Esophagus muscularis mucosa (tissue), 3 donors: ENCODE results near the gene RCAN1.
A peak's percentile ranks its signal among the peaks of the same experiment; 100 is the strongest.

Experiments
- EP300 ChIP-seq: sonication (generic); formaldehyde crosslinking; IDR thresholded peaks from one replicate; pipeline ENCODE4 v1.6.1; 2017; ENCODE audit warnings: antibody characterized with exemption
- POLR2A ChIP-seq: fragments of 450-650 bp; IDR thresholded peaks from one replicate; pipeline ENCODE4 v1.6.1; 2017; ENCODE audit warnings: antibody characterized with exemption, moderate library complexity, mild to moderate bottlenecking, low read depth
- POLR2AphosphoS5 ChIP-seq, 2 donors: sonication (generic); formaldehyde crosslinking; IDR thresholded peaks; one replicate each; pipeline ENCODE4 v1.6.1; 2017; ENCODE audit warnings: antibody characterized with exemption in 2 of 2

GRCh38 chr21:34593954-34594531, 20.9 kb downstream of the RCAN1 start:
- TF ChIP-seq POLR2AphosphoS5 (IDR thresholded peaks at IDR 0.05) (peak; percentile 26 to 29), POLR2A (no peak), EP300 (no peak)
